Hematopoietic multipotent progenitor cell treated with erythropoietin and hydrocortisone succinate and interleukin-3 and kit ligand, for 15 days (in vitro differentiated cells): Measurements from ENCODE around the gene ALDH18A1.
"Not testable (repeated sequence)": the region's sequence is repeated elsewhere in the genome, so short reads cannot be mapped to it uniquely, and the experiment has no call there.

Experiments used
- DNase-seq: peaks from one replicate; pipeline ENCODE4 v3.0.0-alpha.2; 2015; ENCODE audit warnings: low spot score

Gene ALDH18A1

DNA sequence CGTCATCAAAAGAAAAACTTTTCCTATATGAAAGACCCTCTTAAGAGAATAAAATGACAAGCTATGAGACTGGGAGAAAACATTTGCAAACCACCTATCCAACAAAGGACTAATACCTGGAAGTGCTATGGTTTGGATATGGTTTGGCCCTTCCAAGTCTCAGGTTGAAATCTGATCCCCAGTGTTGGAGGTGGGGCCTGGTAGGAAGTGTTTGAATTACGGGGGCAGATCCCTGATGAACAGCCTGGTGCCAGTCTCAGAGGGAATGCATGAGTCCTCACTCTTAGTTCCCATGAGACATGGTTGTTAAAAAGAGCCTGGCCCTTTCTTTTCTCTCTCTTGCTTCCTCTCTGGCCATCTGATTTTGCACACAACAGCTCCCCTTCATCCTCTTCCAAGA lies 6.3 kb downstream of the ALDH18A1 start:
- DNase-seq: no peak

DNA sequence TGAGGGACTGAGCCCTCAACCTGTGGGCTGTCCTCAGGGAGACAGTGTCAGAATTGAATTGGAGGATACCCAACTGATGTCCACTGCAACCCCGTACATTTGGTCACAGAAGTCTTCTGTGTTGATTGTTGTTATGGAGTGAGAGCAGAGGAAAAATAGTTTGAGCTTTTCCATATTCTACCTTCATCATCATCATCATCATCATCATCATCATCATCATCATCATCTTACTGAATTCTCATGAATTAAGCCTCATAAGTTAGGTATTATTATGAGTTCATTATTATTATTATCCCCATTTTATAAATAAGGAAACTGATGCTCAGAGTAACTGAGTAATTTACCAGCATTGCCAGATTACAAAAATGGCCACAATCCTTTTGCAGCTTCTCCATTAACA lies 8.4 kb downstream of the ALDH18A1 start:
- no peak for DNase-seq

- DNase-seq: no peak
Observed at GRCh38 chr10:95646160-95646559, 10.4 kb downstream of the ALDH18A1 start.

- DNase-seq: no peak
Observed at GRCh38 chr10:95644901-95645300, 11.6 kb downstream of the ALDH18A1 start.

GRCh38 chr10:95640891-95641315 lies 15.6 kb downstream of the ALDH18A1 start:
- no peak for DNase-seq

DNA sequence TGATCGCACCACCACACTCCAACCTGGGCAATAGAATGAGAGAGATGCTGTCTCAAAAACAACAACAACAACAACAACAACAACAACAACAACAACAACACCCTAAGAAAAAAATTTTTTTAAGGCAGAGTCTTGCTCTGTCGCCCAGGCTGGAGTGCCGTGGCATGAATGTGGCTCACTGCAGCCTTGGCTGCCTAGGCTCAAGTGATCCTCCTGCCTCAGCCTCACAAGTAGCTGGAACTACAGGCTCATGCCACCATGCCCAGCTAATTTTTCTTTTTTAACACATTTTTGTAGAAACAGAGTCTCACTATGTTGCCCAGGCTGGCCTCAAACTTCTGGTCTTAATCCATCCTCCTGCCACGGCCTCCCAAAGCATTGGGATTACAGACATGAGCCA lies 18.6 kb downstream of the ALDH18A1 start:
- DNase-seq: no peak

- no peak for DNase-seq
Observed at GRCh38 chr10:95637140-95637539, 19.4 kb downstream of the ALDH18A1 start.

DNA sequence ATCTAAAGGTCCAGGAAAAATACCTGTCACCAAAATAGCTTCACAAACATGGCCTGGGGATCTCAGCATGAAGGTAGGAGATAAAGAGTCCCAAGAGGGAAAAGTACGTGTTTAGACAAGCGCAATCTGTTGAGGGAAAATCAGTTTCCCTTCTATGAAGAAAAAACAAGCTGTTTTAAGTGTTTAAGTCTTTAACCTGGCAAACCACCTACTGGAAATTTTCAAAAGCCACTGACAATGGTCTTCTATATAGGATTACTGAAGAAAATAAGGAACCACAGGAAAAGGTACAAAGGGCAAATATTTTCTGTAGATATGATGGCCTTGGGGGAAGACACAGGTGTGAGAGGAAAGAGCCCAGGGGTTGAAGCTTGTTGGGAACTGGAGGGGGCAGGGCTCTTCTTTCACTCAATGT lies 21.2 kb downstream of the ALDH18A1 start:
- no peak for DNase-seq

DNA sequence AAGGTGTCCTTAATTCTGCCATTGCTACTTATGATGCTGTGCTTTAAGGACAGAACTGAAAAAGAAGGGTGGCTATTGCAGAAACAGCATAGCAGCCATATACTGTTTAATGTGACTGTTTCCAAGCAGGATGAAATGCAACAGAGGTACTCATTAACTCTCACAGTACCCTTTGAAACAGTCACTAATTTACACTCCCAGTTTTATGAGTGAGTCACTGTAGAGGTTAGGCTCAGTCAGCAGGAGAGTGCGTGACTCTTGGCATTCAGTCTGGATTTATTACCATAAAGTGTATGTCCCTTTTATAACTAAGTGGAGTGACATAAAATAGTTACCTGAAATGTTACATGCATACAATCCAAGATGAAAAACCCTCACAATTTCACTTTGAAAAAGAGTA lies 27.7 kb downstream of the ALDH18A1 start:
- no peak for DNase-seq

- DNase-seq: no peak
Observed at GRCh38 chr10:95626500-95626899, 30.0 kb downstream of the ALDH18A1 start.

DNA sequence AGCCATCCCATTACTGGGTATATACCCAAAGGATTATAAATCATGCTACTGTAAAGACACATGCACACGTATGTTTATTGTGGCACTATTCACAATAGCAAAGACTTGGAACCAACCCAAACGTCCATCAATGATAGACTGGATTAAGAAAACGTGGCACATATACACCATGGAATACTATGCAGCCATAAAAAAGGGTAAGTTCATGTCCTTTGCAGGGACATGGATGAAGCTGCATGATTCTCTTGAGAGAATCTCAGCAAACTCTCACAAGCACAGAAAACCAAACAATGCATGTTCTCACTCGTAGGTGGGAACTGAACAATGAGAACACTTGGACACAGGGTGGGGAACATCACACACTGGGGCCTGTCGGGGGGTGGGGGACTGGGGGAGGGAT lies 36.1 kb downstream of the ALDH18A1 start:
- DNase-seq: not testable (repeated sequence)

GRCh38 chr10:95618101-95618500 lies 38.4 kb downstream of the ALDH18A1 start:
- no peak for DNase-seq

- DNase-seq: no peak
Observed at GRCh38 chr10:95616446-95616845, 40.1 kb downstream of the ALDH18A1 start.

GRCh38 chr10:95613330-95613729 lies 43.2 kb downstream of the ALDH18A1 start:
- DNase-seq: no peak

DNA sequence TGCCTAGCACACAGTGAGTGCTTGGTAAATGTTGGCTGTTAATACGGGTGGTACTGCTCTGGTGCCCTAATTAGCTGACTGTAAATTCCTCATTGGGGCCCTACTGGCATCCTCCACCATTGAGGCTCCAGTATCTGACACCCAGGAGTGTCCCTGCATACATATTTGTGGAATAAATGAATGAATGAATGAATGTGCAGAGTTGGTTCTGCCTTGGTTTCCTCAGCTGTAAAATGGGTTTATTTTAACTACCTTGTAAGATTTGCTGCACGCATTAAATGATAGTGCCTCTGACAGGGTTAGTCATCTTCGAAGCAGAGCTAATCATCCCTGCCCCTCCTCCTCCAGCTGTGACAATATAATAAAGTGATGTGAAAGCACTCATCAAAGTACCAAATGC lies 45.8 kb downstream of the ALDH18A1 start:
- DNase-seq: no peak

- DNase-seq: no peak
Observed at GRCh38 chr10:95606922-95607321, 49.6 kb downstream of the ALDH18A1 start.

DNA sequence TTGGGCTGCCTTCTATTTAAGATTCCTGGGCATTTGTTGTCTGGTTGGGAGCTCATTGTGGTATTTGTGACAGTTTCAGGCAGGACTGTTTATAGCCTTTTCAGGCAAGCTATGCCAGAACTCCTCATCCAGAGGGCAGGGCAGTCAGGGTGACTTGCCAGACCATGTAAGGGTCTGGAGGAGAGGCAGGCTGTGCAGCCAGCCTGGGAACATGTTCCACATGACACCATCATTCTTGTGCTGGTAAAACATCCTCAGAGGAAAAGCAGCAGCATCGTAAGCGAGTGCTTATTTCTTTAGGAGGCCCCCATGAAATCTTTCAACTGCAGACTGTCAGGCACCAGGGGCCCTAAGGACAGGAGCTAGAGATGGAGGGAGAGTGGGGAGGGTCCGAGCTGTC lies 51.3 kb downstream of the ALDH18A1 start:
- DNase-seq: no peak

DNA sequence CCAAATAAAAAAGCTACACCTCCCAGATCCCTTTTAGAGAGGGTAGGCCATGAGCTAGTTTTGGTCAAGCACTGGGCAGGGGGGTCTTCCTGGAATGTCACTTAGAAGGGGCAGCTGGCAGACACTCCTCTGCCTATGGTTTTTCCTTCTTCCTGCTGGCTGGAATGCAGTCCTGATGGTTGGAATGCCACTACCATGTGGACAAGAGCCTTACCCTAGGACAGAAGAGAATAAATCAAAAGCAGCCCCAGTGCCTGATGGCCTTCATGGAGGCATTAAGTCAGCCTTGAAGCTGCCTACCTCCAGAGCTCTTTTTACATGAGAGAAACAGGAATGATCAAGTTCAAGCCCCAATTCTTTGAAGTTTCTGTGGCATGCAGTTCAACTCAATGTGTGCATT lies 51.9 kb downstream of the ALDH18A1 start:
- DNase-seq: no peak

- no peak for DNase-seq
Observed at GRCh38 chr10:95602382-95602781, 54.1 kb downstream of the ALDH18A1 start.

- peak; percentile 86 for DNase-seq
Observed at GRCh38 chr10:95601116-95601719, 55.3 kb downstream of the ALDH18A1 start.

DNA sequence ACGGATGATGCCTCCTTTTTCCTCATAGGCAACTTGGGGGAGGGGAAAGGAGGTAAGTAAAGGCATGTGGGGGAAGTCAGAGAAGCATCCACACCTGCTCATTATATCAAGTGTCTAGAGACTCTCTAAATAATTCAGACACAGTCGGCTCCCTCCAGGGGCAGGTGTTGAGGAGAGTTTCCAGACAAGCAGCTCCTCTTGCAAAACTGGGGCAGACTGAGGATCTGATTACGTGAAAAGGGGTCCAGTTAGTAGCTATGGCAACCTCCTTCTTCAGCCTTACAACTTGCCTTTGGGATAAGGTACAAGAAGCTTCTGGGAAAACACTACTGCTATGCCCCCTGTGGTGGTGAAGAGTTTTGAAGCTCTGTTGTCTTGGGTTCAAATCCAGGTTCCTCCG lies 56.4 kb downstream of the ALDH18A1 start:
- DNase-seq: no peak

DNA sequence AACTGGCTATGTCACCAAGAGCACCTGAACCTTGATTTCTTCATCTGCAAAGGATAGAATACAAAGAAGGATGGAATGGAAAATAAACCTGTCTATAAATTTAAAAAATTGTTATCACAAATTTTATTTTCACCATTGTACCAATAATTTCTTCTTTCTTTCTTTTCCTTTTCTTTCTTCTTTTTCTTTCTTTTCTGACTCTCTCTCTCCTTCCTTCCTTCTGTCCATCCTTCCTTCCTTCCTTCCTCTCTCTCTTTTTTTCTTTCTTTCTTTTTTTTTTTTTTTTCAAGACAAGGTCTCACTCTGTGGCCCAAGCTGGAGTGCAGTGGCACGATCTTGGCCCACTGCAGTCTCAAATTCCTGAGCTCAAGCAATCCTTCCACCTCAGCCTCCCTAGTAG lies 58.7 kb downstream of the ALDH18A1 start:
- DNase-seq: no peak

- DNase-seq: peak; percentile 65
Observed at GRCh38 chr10:95588025-95588424, 68.5 kb downstream of the ALDH18A1 start.

- DNase-seq: no peak
Observed at GRCh38 chr10:95579835-95580535, 76.5 kb downstream of the ALDH18A1 start.
